IMR-90 (cell line): Measurements from ENCODE around the gene OR2T33. TPM values are rescaled to one million over a fixed set of nuclear protein-coding genes. Genes with fewer than 3 reads are reported as not detected.

ENCODE experiments used
- ATAC-seq: fragments of 200-7000 bp; cut with Tn5 transposase; 2 replicates; pipeline ENCODE4 v1.9.1; 2020; ENCODE audit warnings: low read depth, mild to moderate bottlenecking, moderate library complexity
- BruUV-seq: library from RNA; stranded (reverse); fragments of 400-500 nt; replicated peaks from 2 replicates; lab custom pipeline; 2021; lab: Mats Ljungman, UMichigan
- CTCF ChIA-PET: fragments of 300-600 bp; formaldehyde crosslinking; extraction: SDS; loops from one replicate; lab custom pipeline; 2021; ENCODE audit warnings: antibody characterized with exemption; lab: Yijun Ruan, JAX
- POLR2A ChIA-PET: fragments of 300-600 bp; sonication (Branson Sonifier 250); formaldehyde crosslinking; loops from one replicate; lab custom pipeline; 2022; ENCODE audit warnings: antibody characterized with exemption; ENCODE audit not compliant: unreplicated experiment; lab: Charles Lee
- DNase-seq: peaks from one replicate; pipeline ENCODE4 v3.0.0; 2013
- H2AFZ ChIP-seq: replicated peaks from 2 replicates; pipeline ENCODE3; 2013; ENCODE audit warnings: low read length, mild to moderate bottlenecking; ENCODE audit not compliant: poor library complexity
- H2AK5ac ChIP-seq: 2 replicates; pipeline ENCODE4 v1.6.1; 2013; ENCODE audit warnings: low read depth, low read length, inconsistent platforms
- H2AK9ac ChIP-seq: replicated peaks from 2 replicates; pipeline ENCODE3; 2013; ENCODE audit warnings: mild to moderate bottlenecking, low read depth, low read length, moderate library complexity; ENCODE audit not compliant: poor library complexity
- H2BK120ac ChIP-seq: 2 replicates; pipeline ENCODE4 v1.6.1; 2013; ENCODE audit warnings: low read depth, low read length, inconsistent platforms
- H2BK15ac ChIP-seq: 3 replicates; pipeline ENCODE4 v1.6.1; 2013; ENCODE audit warnings: low read depth, low read length, inconsistent platforms
- H2BK20ac ChIP-seq: 2 replicates; pipeline ENCODE4 v1.6.1; 2013; ENCODE audit warnings: low read depth, mild to moderate bottlenecking, inconsistent platforms, low read length, moderate library complexity
- H2BK5ac ChIP-seq: 2 replicates; pipeline ENCODE4 v1.6.1; 2013; ENCODE audit warnings: mild to moderate bottlenecking, low read depth, low read length, inconsistent platforms; ENCODE audit not compliant: poor library complexity, severe bottlenecking
- H3K14ac ChIP-seq: replicated peaks from 2 replicates; pipeline ENCODE4 v1.6.1; 2013; ENCODE audit warnings: low read depth, low read length, inconsistent platforms
- H3K18ac ChIP-seq: 2 replicates; pipeline ENCODE4 v1.6.1; 2013; ENCODE audit warnings: low read depth, low read length, control low read depth
- H3K23ac ChIP-seq: 2 replicates; pipeline ENCODE4 v1.6.1; 2013; ENCODE audit warnings: low read depth, low read length, inconsistent platforms
- H3K27ac ChIP-seq: 2 replicates; pipeline ENCODE4 v1.5.1; 2013; ENCODE audit warnings: mild to moderate bottlenecking, control low read depth, low read length; ENCODE audit not compliant: insufficient read depth
- H3K27me3 ChIP-seq: 2 replicates; pipeline ENCODE4 v1.6.1; 2013; ENCODE audit warnings: low read length; ENCODE audit not compliant: control insufficient read depth, insufficient read depth
- H3K36me3 ChIP-seq: 2 replicates; pipeline ENCODE4 v1.6.1; 2013; ENCODE audit warnings: low read length, mixed read lengths; ENCODE audit not compliant: control insufficient read depth, insufficient read depth
- H3K4ac ChIP-seq: 2 replicates; pipeline ENCODE4 v1.6.1; 2013; ENCODE audit warnings: low read depth, low read length, inconsistent platforms
- H3K4me1 ChIP-seq: 2 replicates; pipeline ENCODE4 v1.6.1; 2013; ENCODE audit warnings: low read length, mixed read lengths; ENCODE audit not compliant: control insufficient read depth, insufficient read depth
- H3K4me2 ChIP-seq: 2 replicates; pipeline ENCODE4 v1.6.1; 2013; ENCODE audit warnings: low read depth, mild to moderate bottlenecking, control low read depth, low read length, moderate library complexity
- H3K4me3 ChIP-seq: 2 replicates; pipeline ENCODE4 v1.5.1; 2013; ENCODE audit warnings: low read depth, mild to moderate bottlenecking, control low read depth, low read length, moderate library complexity; ENCODE audit not compliant: insufficient read depth
- H3K56ac ChIP-seq: 2 replicates; pipeline ENCODE4 v1.6.1; 2013; ENCODE audit warnings: low read length, inconsistent platforms; ENCODE audit not compliant: insufficient read depth; ENCODE audit errors: extremely low read depth
- H3K79me1 ChIP-seq, 2 experiments: 2 replicates each; pipeline ENCODE4 v1.6.1; 2013; ENCODE audit warnings: low read length in 2 of 2, inconsistent platforms in 1 of 2, low read depth in 1 of 2
- H3K9ac ChIP-seq: 2 replicates; pipeline ENCODE4 v1.6.1; 2013; ENCODE audit warnings: low read depth, low read length, control low read depth
- H3K9me1 ChIP-seq: 2 replicates; pipeline ENCODE4 v1.6.1; 2013; ENCODE audit warnings: low read length, inconsistent platforms; ENCODE audit not compliant: insufficient read depth
- H3K9me3 ChIP-seq: 2 replicates; pipeline ENCODE4 v1.6.1; 2013; ENCODE audit warnings: low read length; ENCODE audit not compliant: control insufficient read depth, insufficient read depth
- H4K20me1 ChIP-seq: 2 replicates; pipeline ENCODE4 v1.6.1; 2013; ENCODE audit warnings: low read length, inconsistent platforms; ENCODE audit not compliant: insufficient read depth
- H4K5ac ChIP-seq: 2 replicates; pipeline ENCODE4 v1.6.1; 2013; ENCODE audit warnings: mild to moderate bottlenecking, low read depth, low read length, control low read depth
- H4K8ac ChIP-seq, 2 experiments: 2 replicates each; pipeline ENCODE4 v1.6.1; 2013; ENCODE audit warnings: low read depth in 2 of 2, low read length in 2 of 2, control low read depth in 1 of 2, inconsistent platforms in 1 of 2
- H4K91ac ChIP-seq: 2 replicates; pipeline ENCODE4 v1.6.1; 2013; ENCODE audit warnings: low read depth, low read length, inconsistent platforms; ENCODE audit not compliant: insufficient read depth
- BHLHE40 ChIP-seq: fragments of 150-350 bp; IDR thresholded peaks from 2 replicates; pipeline ENCODE4 v1.6.1; 2016; ENCODE audit warnings: mild to moderate bottlenecking, low read depth, low read length
- CEBPB ChIP-seq: IDR thresholded peaks from 2 replicates; pipeline ENCODE4 v1.6.1; 2012; ENCODE audit warnings: low read depth, low read length, improper control_type of control experiment
- CHD1 ChIP-seq: IDR thresholded peaks from 2 replicates; pipeline ENCODE4 v1.6.1; 2012; ENCODE audit warnings: low read depth, low read length, improper control_type of control experiment
- FOS ChIP-seq: fragments of 150-350 bp; IDR thresholded peaks from 2 replicates; pipeline ENCODE4 v1.6.1; 2016; ENCODE audit warnings: low read depth, low read length
- MAFK ChIP-seq: IDR thresholded peaks from 2 replicates; pipeline ENCODE4 v1.6.1; 2012; ENCODE audit warnings: low read depth, low read length, improper control_type of control experiment
- MAZ ChIP-seq: IDR thresholded peaks from 2 replicates; pipeline ENCODE4 v1.6.1; 2012; ENCODE audit warnings: low read depth, mild to moderate bottlenecking, low read length, improper control_type of control experiment, moderate library complexity, borderline replicate concordance
- MXI1 ChIP-seq: IDR thresholded peaks from 2 replicates; pipeline ENCODE4 v1.6.1; 2012; ENCODE audit warnings: low read depth, mild to moderate bottlenecking, low read length, moderate library complexity, borderline replicate concordance
- NFE2L2 ChIP-seq: fragments of 150-350 bp; IDR thresholded peaks from 2 replicates; pipeline ENCODE4 v1.6.1; 2016; ENCODE audit warnings: low read depth, mild to moderate bottlenecking, low read length
- POLR2A ChIP-seq: IDR thresholded peaks from 2 replicates; pipeline ENCODE4 v1.6.1; 2012; ENCODE audit warnings: mild to moderate bottlenecking, low read depth, low read length
- RAD21 ChIP-seq: IDR thresholded peaks from 2 replicates; pipeline ENCODE4 v1.6.1; 2012; ENCODE audit warnings: low read length, improper control_type of control experiment
- RCOR1 ChIP-seq: IDR thresholded peaks from 2 replicates; pipeline ENCODE4 v1.6.1; 2012; ENCODE audit warnings: mild to moderate bottlenecking, low read length, improper control_type of control experiment; ENCODE audit not compliant: insufficient replicate concordance
- RFX5 ChIP-seq: IDR thresholded peaks from 2 replicates; pipeline ENCODE4 v1.8.0; 2012; ENCODE audit warnings: low read depth, mild to moderate bottlenecking, low read length, moderate library complexity
- SMC3 ChIP-seq: fragments of 150-350 bp; IDR thresholded peaks from 2 replicates; pipeline ENCODE4 v1.6.1; 2016; ENCODE audit warnings: low read depth, mild to moderate bottlenecking, antibody characterized with exemption, low read length, moderate library complexity
- WGBS, 2 experiments: methylation state at CpG; one replicate each; pipeline versions ENCODE4 v1.1.5 to v1.1.7; 2013; ENCODE audit warnings: missing lambda C conversion rate in 2 of 2; ENCODE audit not compliant: insufficient read length in 1 of 2; ENCODE audit errors: extremely low coverage in 2 of 2; 5-methylcytosine and 5-hydroxymethylcytosine counted together
- dilution Hi-C: fragments of 300-500 bp; cut with HindIII; formaldehyde crosslinking; loops from one replicate; pipeline ENCODE4 v1.14.3; 2018; ENCODE audit warnings: low sequenced_read_pairs; ENCODE audit not compliant: unreplicated experiment
- in situ Hi-C: fragments of 300-500 bp; cut with MboI; formaldehyde crosslinking; loops from 3 replicates; pipeline ENCODE4 v1.14.3; 2019; ENCODE audit warnings: low sequenced_read_pairs, inconsistent platforms, mixed read lengths
- intact Hi-C: fragments of 100-400 bp; cut with micrococcal nuclease; formaldehyde crosslinking; loops from 2 replicates; pipeline ENCODE4 v1.10.0; 2022
- polyA plus RNA-seq, 3 experiments: library from polyadenylated mRNA; depleted of rRNA; stranded (reverse); fragments of >200 nt; gene quantifications; 2 replicates each; pipeline ENCODE4 v1.2.3, GENCODE V29; 2012; ENCODE audit warnings: low replicate concordance in 1 of 3
- total RNA-seq: library from RNA; depleted of rRNA; stranded (reverse); fragments of >200 nt; gene quantifications from 2 replicates; pipeline ENCODE4 v1.2.3, GENCODE V29; 2012
- TF ChIP-seq, protein P1 (sequence below): fragments of 150-350 bp; IDR thresholded peaks from 2 replicates; pipeline ENCODE4 v1.6.1; 2016; ENCODE audit warnings: low read depth, mild to moderate bottlenecking, low read length, moderate library complexity, borderline replicate concordance
- TF ChIP-seq, protein P2 (sequence below): fragments of 150-350 bp; IDR thresholded peaks from 2 replicates; pipeline ENCODE4 v1.6.1; 2017; ENCODE audit warnings: mild to moderate bottlenecking, antibody characterized with exemption, low read length, low read depth
- TF ChIP-seq, protein P3 (sequence below): conservative IDR thresholded peaks from 2 replicates; pipeline ENCODE4 v1.5.1; 2012; ENCODE audit warnings: mild to moderate bottlenecking, low read depth, low read length, improper control_type of control experiment

OR2T33 gene
- total and polyA plus RNA-seq, 2 of the 4 experiments (the other 2 are of a cell fraction): not detected

DNA sequence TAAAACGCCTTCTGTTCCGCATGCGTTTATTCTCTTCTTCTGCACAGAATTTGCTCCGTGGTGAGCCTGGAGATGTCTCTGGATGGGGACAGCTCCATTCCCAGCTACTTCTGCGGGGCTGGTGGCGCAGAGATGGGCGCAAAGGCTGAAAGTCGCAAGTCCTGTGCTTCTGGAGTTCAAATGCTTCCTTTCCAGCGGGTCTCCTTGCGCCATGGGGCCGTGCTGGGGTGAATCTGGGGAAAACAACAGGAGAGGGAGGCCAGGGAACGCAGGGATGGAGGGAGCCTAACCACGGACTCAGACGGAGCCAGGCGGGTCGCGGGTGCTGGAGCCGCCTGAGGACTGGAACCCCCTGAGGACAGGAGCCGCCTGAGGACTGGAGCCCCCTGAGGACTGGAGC, 28.3 kb upstream of the OR2T33 start:
- TF ChIP-seq CHD1: no peak
- TF ChIP-seq, protein P1, sequence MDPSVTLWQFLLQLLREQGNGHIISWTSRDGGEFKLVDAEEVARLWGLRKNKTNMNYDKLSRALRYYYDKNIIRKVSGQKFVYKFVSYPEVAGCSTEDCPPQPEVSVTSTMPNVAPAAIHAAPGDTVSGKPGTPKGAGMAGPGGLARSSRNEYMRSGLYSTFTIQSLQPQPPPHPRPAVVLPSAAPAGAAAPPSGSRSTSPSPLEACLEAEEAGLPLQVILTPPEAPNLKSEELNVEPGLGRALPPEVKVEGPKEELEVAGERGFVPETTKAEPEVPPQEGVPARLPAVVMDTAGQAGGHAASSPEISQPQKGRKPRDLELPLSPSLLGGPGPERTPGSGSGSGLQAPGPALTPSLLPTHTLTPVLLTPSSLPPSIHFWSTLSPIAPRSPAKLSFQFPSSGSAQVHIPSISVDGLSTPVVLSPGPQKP: no peak
- no peak for TF ChIP-seq MAFK
- no peak for TF ChIP-seq CEBPB
- TF ChIP-seq BHLHE40: no peak
- TF ChIP-seq SMC3: no peak
- no peak for TF ChIP-seq RCOR1
- TF ChIP-seq, protein P2, sequence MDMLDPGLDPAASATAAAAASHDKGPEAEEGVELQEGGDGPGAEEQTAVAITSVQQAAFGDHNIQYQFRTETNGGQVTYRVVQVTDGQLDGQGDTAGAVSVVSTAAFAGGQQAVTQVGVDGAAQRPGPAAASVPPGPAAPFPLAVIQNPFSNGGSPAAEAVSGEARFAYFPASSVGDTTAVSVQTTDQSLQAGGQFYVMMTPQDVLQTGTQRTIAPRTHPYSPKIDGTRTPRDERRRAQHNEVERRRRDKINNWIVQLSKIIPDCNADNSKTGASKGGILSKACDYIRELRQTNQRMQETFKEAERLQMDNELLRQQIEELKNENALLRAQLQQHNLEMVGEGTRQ: no peak
- no peak for TF ChIP-seq RFX5
- TF ChIP-seq, protein P3, sequence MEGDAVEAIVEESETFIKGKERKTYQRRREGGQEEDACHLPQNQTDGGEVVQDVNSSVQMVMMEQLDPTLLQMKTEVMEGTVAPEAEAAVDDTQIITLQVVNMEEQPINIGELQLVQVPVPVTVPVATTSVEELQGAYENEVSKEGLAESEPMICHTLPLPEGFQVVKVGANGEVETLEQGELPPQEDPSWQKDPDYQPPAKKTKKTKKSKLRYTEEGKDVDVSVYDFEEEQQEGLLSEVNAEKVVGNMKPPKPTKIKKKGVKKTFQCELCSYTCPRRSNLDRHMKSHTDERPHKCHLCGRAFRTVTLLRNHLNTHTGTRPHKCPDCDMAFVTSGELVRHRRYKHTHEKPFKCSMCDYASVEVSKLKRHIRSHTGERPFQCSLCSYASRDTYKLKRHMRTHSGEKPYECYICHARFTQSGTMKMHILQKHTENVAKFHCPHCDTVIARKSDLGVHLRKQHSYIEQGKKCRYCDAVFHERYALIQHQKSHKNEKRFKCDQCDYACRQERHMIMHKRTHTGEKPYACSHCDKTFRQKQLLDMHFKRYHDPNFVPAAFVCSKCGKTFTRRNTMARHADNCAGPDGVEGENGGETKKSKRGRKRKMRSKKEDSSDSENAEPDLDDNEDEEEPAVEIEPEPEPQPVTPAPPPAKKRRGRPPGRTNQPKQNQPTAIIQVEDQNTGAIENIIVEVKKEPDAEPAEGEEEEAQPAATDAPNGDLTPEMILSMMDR: no peak
- TF ChIP-seq NFE2L2: no peak
- TF ChIP-seq RAD21: no peak
- no peak for TF ChIP-seq MXI1
- TF ChIP-seq MAZ: no peak
- TF ChIP-seq FOS: no peak
- no peak for TF ChIP-seq POLR2A
- POLR2A ChIA-PET: no interaction called here
- no peak overlapping the region for H3K56ac ChIP-seq

More for the DNA sequence above, 28.3 kb upstream of the OR2T33 start:
- 77% methylated on average over 8 of the region's 19 CpGs; no CpG with 5 or more reads in 1 of the 2 experiments for WGBS, 2 experiments
- Histone ChIP-seq H3K27me3 (no peaks in the 10 kb centered on the region), H2BK120ac (no peak overlapping the region), H3K9ac (no peak overlapping the region), H3K4me3 (no peak overlapping the region), H3K18ac (no peak overlapping the region), H2AFZ (no peak overlapping the region), H2BK20ac (no peak overlapping the region), H2BK15ac (no peak overlapping the region), H4K20me1 (no peaks in the 10 kb centered on the region), H3K4ac (no peak overlapping the region), H3K14ac (no peak overlapping the region), H3K9me1 (no peaks in the 10 kb centered on the region), H3K79me1 (no peaks in the 10 kb centered on the region), H3K4me2 (no peak overlapping the region), H2BK5ac (no peak overlapping the region), H2AK9ac (no peak overlapping the region), H4K8ac (no peak overlapping the region), H2AK5ac (no peak overlapping the region), H3K23ac (no peak overlapping the region), H3K4me1 (no peaks in the 10 kb centered on the region), H3K36me3 (no peaks in the 10 kb centered on the region), H3K9me3 (peaks cover 8% of the 10 kb centered on the region; the same call in 1 of the 2 replicates), H4K91ac (no peak overlapping the region), H4K5ac (no peak overlapping the region), H3K27ac (no peak overlapping the region)
- no peak for ATAC-seq
- DNase-seq: no peak
- intact Hi-C loops: no loop called here
- no TSS peak for BruUV-seq
- in situ Hi-C loops: no loop called here
- dilution Hi-C loops: no loop called here
- CTCF ChIA-PET: no interaction called here
